ENCODE results near the gene EIF4A2.

The EIF4A2 gene

DNA sequence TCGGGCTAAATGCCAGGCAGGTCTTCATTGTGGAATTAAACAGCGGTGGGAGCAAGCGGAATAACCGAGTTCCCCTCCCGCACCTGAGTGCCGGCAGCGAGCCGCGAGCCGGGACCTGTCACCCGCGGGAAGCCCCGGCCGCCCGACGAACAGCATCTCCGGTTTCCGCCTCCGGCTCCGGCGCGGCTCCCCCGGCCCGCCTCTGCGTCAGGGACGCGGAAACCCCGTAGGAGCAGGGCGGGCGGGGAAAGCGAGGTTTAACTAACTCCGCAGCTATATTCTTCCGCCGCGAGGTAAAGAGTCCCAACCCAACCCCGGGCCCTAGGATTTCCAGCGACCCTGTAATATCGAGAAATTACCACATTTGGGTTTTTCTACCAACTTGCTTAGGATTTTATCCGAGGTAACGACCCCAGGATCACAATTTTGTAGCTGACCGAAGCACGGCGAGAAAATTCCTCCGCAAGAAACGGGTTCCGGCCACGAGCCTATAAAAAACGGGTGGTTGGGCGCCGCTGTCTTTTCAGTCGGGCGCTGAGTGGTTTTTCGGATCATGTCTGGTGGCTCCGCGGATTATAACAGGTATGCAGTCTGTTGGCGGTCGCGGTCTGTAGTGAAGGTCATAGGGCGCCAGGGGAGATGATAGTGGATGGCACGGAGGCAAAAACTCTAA, at the start of gene EIF4A2:
Gene EIF4A2 (plus strand): TSS at position 520 of the 673 bp plus-strand sequence. CDS start 34 bp downstream, at position 554.
- peak; percentile 89 for DNase-seq

DNA sequence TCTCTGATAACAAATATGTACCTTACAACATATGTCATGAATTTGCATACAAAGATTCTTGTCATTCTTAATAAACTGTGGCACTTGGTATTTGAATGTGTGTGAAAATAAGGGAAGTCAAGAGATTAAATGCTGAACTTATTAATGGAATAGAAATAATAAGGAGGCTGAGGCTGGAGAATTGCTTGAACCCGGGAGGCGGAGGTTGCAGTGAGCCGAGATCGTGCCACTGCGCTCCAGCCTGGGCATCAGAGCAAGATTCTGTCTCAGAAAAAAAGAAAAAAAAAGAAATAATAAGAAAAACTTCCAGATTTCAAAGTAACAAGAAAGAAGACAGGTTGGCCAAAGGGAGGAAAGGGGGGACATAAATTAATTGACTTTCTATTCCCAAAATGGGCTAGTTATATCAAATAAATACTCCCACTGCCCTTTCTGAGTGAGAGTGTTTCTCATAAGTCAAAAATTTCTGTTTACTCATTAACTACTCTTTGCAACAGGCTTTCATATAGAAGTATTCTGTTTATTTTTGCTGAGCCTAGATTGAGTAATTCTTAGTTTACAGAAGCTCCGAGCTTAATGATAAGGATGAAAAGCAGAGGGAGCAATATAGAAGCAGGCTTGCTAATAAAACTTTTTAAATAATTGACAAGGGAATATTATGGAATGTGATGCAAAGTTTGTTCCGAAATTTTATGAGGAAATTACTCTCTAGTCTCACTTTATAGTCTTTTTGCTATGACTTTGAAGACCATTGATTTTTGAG, 40.6 kb upstream of the EIF4A2 start:
- DNase-seq, result no peak

GRCh38 chr3:186743666-186744065, 39.7 kb upstream of the EIF4A2 start:
- no peak for DNase-seq

GRCh38 chr3:186746008-186746407, 37.4 kb upstream of the EIF4A2 start:
- no peak for DNase-seq

DNA sequence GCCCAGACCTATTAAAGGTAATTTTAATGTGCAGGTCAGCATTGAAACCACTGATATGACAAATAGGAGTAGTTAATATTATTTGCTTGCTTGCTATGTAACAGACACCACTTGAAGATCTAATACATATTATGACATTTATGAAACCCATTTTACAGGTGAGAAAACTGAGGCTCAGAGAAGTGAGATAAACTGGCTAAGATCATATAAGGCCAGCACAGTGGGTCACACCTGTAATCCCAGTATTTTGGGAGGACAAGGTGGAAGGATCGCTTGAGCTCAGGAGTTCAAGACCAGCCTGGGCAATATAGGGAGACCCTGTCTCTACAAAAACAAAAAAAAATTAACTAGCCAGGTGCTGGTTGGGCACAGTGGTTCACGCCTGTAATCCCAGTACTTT, 33.1 kb upstream of the EIF4A2 start:
- DNase-seq, result no peak

DNA sequence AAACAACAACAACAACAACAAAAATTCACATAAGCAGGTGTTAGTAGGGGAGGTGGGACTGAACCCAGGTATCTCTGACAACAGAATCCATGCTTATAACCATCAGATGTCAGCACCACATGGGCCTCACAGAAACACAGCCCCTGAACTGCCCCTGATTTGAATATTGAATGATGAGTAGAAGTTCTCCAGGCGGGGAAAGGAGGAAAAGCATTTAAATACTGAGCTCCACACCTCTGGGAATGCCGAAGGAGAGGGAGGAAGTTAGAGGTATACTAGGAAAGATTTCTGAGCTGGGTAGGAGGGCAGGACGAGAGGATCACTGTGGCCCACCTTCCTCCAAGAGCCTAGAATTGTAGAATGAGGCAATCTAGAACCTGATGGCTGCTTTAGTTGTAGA, 31.9 kb upstream of the EIF4A2 start:
- DNase-seq, result no peak

- no peak for DNase-seq
Observed at GRCh38 chr3:186754006-186754405, 29.4 kb upstream of the EIF4A2 start.

- no peak for DNase-seq
Observed at GRCh38 chr3:186754871-186755270, 28.5 kb upstream of the EIF4A2 start.

- no peak for DNase-seq
Observed at GRCh38 chr3:186757214-186757613, 26.2 kb upstream of the EIF4A2 start.

DNA sequence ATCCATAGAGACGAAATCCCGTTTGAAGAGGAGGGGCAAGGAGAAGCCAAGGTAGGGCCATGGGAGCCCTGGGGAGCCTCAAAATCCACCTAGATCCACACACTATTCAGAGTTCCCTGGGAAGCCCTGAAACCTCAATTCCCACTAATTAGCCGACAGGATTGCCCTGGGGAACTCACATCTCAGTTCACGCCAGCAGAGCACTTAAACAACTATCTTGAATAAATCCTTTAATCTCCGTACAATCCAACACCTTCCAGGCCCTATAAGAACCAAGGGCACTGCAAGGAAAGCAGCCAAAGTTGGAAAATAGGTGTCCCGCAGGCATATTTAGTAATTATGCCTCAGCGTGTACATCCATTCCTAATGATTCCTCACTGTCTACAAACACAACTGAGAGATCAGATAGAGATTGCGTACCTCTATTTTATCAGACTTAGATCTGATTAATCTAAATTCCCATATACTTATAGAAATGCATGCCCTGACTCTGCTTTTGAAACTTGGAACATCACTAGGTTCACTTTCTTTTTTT, 25.6 kb upstream of the EIF4A2 start:
- DNase-seq, result no peak

DNA sequence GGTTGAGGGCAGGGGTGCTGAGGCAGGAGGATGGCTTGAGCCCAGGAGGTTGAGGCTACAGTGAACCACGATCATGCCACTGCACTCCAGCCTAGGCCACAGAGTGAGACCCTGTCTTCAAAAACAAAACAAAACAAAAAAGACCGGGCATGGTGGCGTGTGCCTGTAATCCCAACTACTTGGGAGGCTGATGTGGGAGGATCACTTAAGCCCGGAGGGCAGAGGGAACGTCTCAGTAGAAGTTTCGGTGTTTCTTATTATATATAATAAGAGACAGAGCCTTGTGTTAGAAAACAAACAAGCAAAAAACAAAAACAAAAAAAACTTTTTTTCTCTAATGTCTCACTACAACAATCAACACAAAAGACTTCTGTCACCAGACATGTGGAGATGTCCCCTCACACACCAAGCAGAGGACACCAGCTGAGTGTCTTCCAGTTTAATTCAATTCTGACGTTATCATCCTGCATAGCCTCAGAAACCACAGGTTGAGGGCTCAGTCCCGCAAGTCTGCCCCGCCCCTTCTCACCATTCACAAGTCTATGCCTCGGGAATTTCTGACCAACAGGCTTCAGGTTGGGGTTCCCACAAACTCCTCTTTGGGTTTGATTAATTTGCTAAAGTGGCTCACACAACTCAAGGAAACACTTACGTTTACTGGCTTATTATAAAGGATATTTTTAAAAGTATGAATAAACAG, 24.0 kb upstream of the EIF4A2 start:
- DNase-seq, result no peak

GRCh38 chr3:186760141-186760833, 23.1 kb upstream of the EIF4A2 start:
- no peak for DNase-seq

- no peak for DNase-seq
Observed at GRCh38 chr3:186760897-186761447, 22.4 kb upstream of the EIF4A2 start.

GRCh38 chr3:186772281-186772694, 11.1 kb upstream of the EIF4A2 start:
- no peak for DNase-seq

DNA sequence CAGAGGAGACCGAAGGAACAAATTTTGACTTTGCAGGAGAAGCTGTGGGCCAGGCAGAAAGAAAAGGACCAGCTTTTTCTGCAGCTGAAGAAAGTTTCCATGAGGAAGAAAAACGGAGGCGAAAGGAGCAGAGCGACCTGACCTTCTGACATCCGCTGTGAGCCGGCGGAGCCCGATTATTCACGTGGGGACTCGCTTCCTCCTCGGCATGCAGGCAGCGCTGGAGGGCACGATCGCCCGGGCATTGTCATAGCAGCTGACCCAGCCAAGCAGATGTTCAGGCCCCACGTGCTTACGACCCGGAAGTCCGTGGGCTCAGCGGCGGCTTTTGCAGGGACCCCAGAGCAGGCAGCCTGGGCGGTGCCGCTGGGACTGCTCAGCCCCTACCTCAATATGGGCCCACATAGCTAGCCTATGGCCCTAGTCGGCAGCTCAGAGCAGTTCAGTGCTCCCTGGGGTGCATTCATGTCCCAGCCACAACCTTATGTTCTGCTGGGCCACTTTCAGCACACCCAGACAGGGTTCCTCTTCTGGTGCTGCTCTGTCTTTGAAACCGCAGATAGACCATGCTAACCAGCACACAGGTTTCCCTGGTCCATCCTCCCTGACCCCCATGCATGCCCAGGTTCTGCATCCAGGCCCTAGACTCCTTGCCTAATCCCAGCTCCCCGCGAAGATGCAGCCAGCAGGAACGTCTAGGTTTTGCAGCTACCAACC, 10.5 kb upstream of the EIF4A2 start:
- DNase-seq, result peak; percentile 58

DNA sequence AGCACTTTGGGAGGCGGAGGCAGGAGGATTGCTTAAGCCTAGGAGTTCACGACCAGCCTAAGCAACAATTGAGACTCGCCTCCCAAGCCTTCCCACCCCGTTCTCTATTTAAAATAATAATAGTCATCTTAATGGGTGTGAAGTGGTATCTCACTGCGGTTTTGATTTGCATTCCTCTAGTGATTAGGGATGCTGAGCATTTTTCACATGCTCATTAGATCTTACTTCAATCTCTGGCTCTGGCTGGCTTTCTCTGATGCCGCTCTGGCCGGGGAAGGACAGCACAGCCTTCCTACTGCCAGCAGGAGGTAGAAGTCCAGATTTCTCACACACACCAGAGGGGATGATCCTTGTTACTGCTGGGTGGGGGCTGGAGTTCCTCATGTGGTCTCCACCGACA, 7.4 kb upstream of the EIF4A2 start:
- no peak for DNase-seq

DNA sequence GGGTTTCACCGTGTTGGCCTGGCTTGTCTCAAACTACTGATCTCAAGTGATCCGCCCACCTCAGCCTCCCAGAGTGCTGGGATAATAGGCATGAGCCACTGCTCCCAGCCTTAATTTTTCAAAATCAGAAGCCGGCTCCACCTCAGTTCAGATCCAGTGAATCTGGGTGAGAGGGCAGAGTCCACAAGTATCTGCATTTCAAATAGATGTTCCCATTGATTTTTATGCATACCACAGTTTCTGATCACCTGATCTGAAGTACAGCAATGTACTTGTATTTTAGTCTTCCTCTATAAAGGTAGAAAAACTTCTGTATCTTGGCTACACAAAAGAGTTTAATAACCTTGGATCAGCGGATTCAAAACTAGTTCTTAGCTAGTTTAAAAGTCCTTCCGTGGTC, 4.2 kb upstream of the EIF4A2 start:
- no peak for DNase-seq

- DNase-seq, result no peak
Observed at GRCh38 chr3:186782542-186783057, 777 bp upstream of the EIF4A2 start.

DNA sequence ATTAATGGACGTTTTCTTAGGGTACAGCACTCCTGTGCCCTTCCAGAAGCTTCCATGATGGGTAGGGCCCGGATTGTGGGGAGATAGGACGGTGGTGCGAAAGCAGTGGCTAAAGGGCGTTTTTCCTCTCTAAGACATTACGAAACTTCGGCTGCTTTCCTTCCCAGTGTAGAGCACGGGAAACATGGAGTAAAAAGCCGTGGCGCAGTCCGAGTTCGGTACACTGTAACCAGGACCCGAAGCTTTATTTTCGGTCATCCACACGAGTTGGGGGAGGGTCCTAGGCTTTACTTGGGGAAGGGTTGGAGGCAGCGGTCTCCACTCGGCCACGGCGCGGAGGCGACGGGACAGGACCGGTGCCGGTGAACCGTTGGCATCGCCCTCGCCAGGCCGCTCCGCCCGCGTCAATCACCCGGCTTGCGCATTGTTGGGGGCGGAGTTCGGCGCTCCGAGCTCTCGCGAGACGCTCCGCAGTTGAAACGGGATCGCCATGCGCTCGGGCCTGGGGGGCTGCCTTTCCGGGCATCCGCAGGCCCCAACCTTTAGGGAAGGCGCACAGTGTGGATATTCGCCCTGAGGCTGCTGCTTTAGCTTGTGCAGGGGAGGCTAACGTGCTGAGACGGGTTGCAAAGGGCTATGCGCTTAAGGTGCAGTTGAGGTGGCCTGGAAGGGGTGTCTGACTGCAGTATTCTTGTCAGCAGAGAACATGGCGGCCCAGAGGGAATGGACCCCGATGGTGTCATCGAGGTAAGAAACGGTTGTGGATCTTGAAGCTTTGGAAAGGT, 546 bp downstream of the EIF4A2 start:
- peak; percentile 64 for DNase-seq

GRCh38 chr3:186784820-186785494, 1.6 kb downstream of the EIF4A2 start:
- DNase-seq, result no peak

Data from stimulated activated naive CD4-positive, alpha-beta T cell treated with Interleukin-2 at 50 U/mL for 16 hours (primary cell).